SK-N-SH treated with all-trans-retinoic acid at 6 μM for 48 hours (cell line): ENCODE results near the gene GRPEL2.

Experiments
- ATAC-seq: fragments of 200-7000 bp; cut with Tn5 transposase; 3 replicates; pipeline ENCODE4 v1.9.1; 2020; ENCODE audit warnings: mild to moderate bottlenecking, moderate library complexity
- ARNTL ChIP-seq: fragments of 450-650 bp; formaldehyde crosslinking; IDR thresholded peaks from 2 replicates; pipeline ENCODE4 v1.5.0; 2020; ENCODE audit warnings: low read depth, mild to moderate bottlenecking, moderate library complexity, borderline replicate concordance
- BACH2 ChIP-seq: fragments of 250-450 bp; sonication (Bioruptor Pico); IDR thresholded peaks from 2 replicates; pipeline ENCODE4 v1.9.0; 2021; ENCODE audit warnings: mild to moderate bottlenecking, borderline replicate concordance
- CREB5 ChIP-seq: fragments of 250-450 bp; sonication (Bioruptor Pico); IDR thresholded peaks from 2 replicates; pipeline ENCODE4 v1.5.1; 2020; ENCODE audit warnings: low read depth, mild to moderate bottlenecking, moderate library complexity
- CSDC2 ChIP-seq: fragments of 250-450 bp; sonication (Bioruptor Pico); IDR thresholded peaks from 2 replicates; pipeline ENCODE4 v1.5.0; 2020; ENCODE audit warnings: mild to moderate bottlenecking, moderate library complexity
- CSRNP3 ChIP-seq: fragments of 250-450 bp; sonication (Bioruptor Pico); IDR thresholded peaks from 2 replicates; pipeline ENCODE4 v1.5.1; 2021; ENCODE audit warnings: mild to moderate bottlenecking, moderate library complexity
- ESRRG ChIP-seq: fragments of 250-450 bp; sonication (Bioruptor Pico); IDR thresholded peaks from 2 replicates; pipeline ENCODE4 v1.6.1; 2021; ENCODE audit warnings: mild to moderate bottlenecking
- GLIS3 ChIP-seq: fragments of 250-450 bp; sonication (Bioruptor Pico); IDR thresholded peaks from 2 replicates; pipeline ENCODE4 v1.5.0; 2020; ENCODE audit warnings: mild to moderate bottlenecking, moderate library complexity
- ISL1 ChIP-seq: fragments of 250-450 bp; sonication (Bioruptor Pico); IDR thresholded peaks from 2 replicates; pipeline ENCODE4 v2.1.2; 2022; ENCODE audit warnings: mild to moderate bottlenecking, moderate library complexity
- OSR1 ChIP-seq: fragments of 250-450 bp; sonication (Bioruptor Pico); IDR thresholded peaks from 2 replicates; pipeline ENCODE4 v1.8.0; 2022; ENCODE audit warnings: moderate library complexity, mild to moderate bottlenecking, inconsistent platforms
- PATZ1 ChIP-seq: fragments of 250-450 bp; sonication (Bioruptor Pico); IDR thresholded peaks from 2 replicates; pipeline ENCODE4 v1.8.0; 2020; ENCODE audit warnings: mild to moderate bottlenecking, moderate library complexity, borderline replicate concordance
- PPARA ChIP-seq: fragments of 250-450 bp; sonication (Bioruptor Pico); IDR thresholded peaks from 2 replicates; pipeline ENCODE4 v1.5.0; 2020; ENCODE audit warnings: mild to moderate bottlenecking, borderline replicate concordance
- RARB ChIP-seq: fragments of 250-450 bp; sonication (Bioruptor Pico); IDR thresholded peaks from 2 replicates; pipeline ENCODE4 v1.8.0; 2021; ENCODE audit warnings: mild to moderate bottlenecking, moderate library complexity
- SNAI2 ChIP-seq: fragments of 250-450 bp; sonication (Bioruptor Pico); IDR thresholded peaks from 2 replicates; pipeline ENCODE4 v1.5.0; 2020; ENCODE audit warnings: mild to moderate bottlenecking, moderate library complexity
- TCF4 ChIP-seq: fragments of 250-450 bp; sonication (Bioruptor Pico); IDR thresholded peaks from 2 replicates; pipeline ENCODE4 v1.8.0; 2021; ENCODE audit warnings: mild to moderate bottlenecking, moderate library complexity, borderline replicate concordance
- TOX ChIP-seq: fragments of 250-450 bp; sonication (Bioruptor Pico); IDR thresholded peaks from 2 replicates; pipeline ENCODE4 v1.8.0; 2021; ENCODE audit warnings: mild to moderate bottlenecking, moderate library complexity, borderline replicate concordance
- TSHZ2 ChIP-seq: fragments of 250-450 bp; sonication (Bioruptor Pico); IDR thresholded peaks from 2 replicates; pipeline ENCODE4 v1.5.0; 2020; ENCODE audit warnings: mild to moderate bottlenecking, moderate library complexity
- ZC3H10 ChIP-seq: fragments of 250-450 bp; sonication (Bioruptor Pico); IDR thresholded peaks from 2 replicates; pipeline ENCODE4 v1.5.1; 2021; ENCODE audit warnings: mild to moderate bottlenecking, moderate library complexity
- ZFP3 ChIP-seq: fragments of 250-450 bp; sonication (Bioruptor Pico); IDR thresholded peaks from 2 replicates; pipeline ENCODE4 v1.5.0; 2020; ENCODE audit warnings: mild to moderate bottlenecking, moderate library complexity
- ZFP30 ChIP-seq: fragments of 450-650 bp; formaldehyde crosslinking; IDR thresholded peaks from 2 replicates; pipeline ENCODE4 v1.5.0; 2022; ENCODE audit warnings: mild to moderate bottlenecking, moderate library complexity
- ZNF565 ChIP-seq: fragments of 450-650 bp; formaldehyde crosslinking; conservative IDR thresholded peaks from 2 replicates; pipeline ENCODE4 v1.5.0; 2020; ENCODE audit warnings: low read depth, mild to moderate bottlenecking, moderate library complexity
- ZNF70 ChIP-seq: fragments of 450-650 bp; formaldehyde crosslinking; IDR thresholded peaks from 2 replicates; pipeline ENCODE4 v1.5.0; 2020; ENCODE audit warnings: mild to moderate bottlenecking, moderate library complexity
- ZNF8 ChIP-seq: fragments of 450-650 bp; formaldehyde crosslinking; IDR thresholded peaks from 2 replicates; pipeline ENCODE4 v1.5.0; 2020; ENCODE audit warnings: mild to moderate bottlenecking, moderate library complexity

GRPEL2 gene

GRCh38 chr5:149326611-149327010 is 18.7 kb upstream of the GRPEL2 start:
- TF ChIP-seq ESRRG (no peak), ZNF8 (CRISPR knock-in tag) (no peak), CREB5 (CRISPR knock-in tag) (no peak), PPARA (CRISPR knock-in tag) (no peak), CSDC2 (CRISPR knock-in tag) (no peak), ZFP30 (CRISPR knock-in tag) (no peak), ZFP3 (CRISPR knock-in tag) (no peak), TCF4 (no peak), RARB (CRISPR knock-in tag) (no peak), ZNF565 (CRISPR knock-in tag) (no peak)
- ATAC-seq, result no peak

GRCh38 chr5:149328177-149328576 is 17.1 kb upstream of the GRPEL2 start:
- no peak for ATAC-seq
- TF ChIP-seq ESRRG (no peak), CSDC2 (CRISPR knock-in tag) (no peak), OSR1 (CRISPR knock-in tag) (no peak), ISL1 (CRISPR knock-in tag) (no peak), ZNF565 (CRISPR knock-in tag) (no peak), ZC3H10 (CRISPR knock-in tag) (no peak), BACH2 (no peak), ZFP3 (CRISPR knock-in tag) (no peak), ZFP30 (CRISPR knock-in tag) (no peak), ARNTL (no peak), CREB5 (CRISPR knock-in tag) (no peak)

- no peak for ATAC-seq
- TF ChIP-seq CSDC2 (CRISPR knock-in tag) (no peak), CREB5 (CRISPR knock-in tag) (no peak), CSRNP3 (CRISPR knock-in tag) (no peak), ZNF8 (CRISPR knock-in tag) (no peak), ESRRG (no peak), RARB (CRISPR knock-in tag) (no peak), ZFP3 (CRISPR knock-in tag) (no peak), ZNF70 (CRISPR knock-in tag) (no peak), BACH2 (no peak), ZC3H10 (CRISPR knock-in tag) (no peak), TCF4 (no peak), GLIS3 (CRISPR knock-in tag) (no peak)
Observed at GRCh38 chr5:149333711-149334443, 11.4 kb upstream of the GRPEL2 start.

- no peak for ATAC-seq
- no peak for TF ChIP-seq PPARA (CRISPR knock-in tag)
- no peak for TF ChIP-seq ZNF70 (CRISPR knock-in tag)
- no peak for TF ChIP-seq TSHZ2 (CRISPR knock-in tag)
- TF ChIP-seq CSDC2 (CRISPR knock-in tag), result no peak
- no peak for TF ChIP-seq ESRRG
- TF ChIP-seq ARNTL, result no peak
- no peak for TF ChIP-seq PATZ1 (CRISPR knock-in tag)
- TF ChIP-seq ZNF8 (CRISPR knock-in tag), result no peak
- no peak for TF ChIP-seq ISL1 (CRISPR knock-in tag)
- no peak for TF ChIP-seq SNAI2
- no peak for TF ChIP-seq BACH2
- TF ChIP-seq GLIS3 (CRISPR knock-in tag), result no peak
- TF ChIP-seq ZNF565 (CRISPR knock-in tag), result no peak
- TF ChIP-seq ZFP30 (CRISPR knock-in tag), result no peak
- no peak for TF ChIP-seq TOX (CRISPR knock-in tag)
- no peak for TF ChIP-seq OSR1 (CRISPR knock-in tag)
- no peak for TF ChIP-seq ZC3H10 (CRISPR knock-in tag)
- TF ChIP-seq RARB (CRISPR knock-in tag), result no peak
Observed at GRCh38 chr5:149337736-149338135, 7.6 kb upstream of the GRPEL2 start.
